ENCODE results near the gene ADGRG2. TPM values are rescaled to one million over a fixed set of nuclear protein-coding genes. Genes with fewer than 3 reads are reported as not detected.
A peak's percentile ranks its signal among the peaks of the same experiment; 100 is the strongest.

Gene ADGRG2
- total and polyA plus RNA-seq, 2 of the 13 experiments (the other 11 are each of a cell fraction or from before 2014, with no cell fraction given): not detected

DNA sequence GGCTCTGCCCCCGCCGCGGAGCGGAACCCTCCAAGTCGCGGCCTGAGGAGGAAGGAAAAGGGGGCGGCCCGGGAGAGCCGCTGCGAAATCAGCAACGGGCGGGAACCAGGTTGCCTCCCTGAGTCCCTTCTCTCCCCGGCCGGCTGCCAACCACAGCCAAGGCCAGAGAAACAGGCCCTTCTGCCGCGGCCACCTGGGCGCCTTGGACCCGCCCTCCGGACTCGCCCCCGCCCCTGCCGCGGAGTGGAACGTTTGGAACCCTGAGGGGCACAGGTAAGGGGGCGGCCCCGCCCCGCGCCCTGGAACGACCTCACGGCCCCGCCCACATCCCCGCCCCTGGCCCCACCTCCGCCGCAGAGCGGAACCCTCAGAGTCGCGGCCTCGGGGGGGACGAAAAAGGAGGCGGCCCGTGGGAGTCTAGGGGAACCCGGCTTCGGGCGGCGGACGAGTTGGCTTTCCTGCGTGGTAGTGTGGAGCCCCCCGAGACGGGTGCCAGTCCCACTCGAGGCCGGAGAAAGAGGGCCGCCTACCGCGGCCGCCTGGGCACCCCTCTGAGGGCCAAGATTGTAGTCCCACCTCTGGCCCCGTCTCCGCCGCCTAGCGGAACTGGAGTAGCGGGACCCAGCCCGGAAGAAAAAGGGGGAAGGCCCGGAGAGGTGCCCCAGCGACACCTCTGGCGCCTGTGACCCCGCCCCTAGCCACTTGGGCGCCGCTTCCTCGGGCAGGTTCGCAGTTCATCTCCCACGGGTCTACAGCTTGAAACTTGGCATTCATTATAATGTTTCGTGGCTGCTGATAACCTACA lies 137.7 kb downstream of the ADGRG2 start (continued):
- 0 out of 2 replicates have a peak, but pooled peaks have one; percentile 53 for TF ChIP-seq ZNF713 (CRISPR knock-in tag; IDR thresholded peaks at IDR 0.05)
- no peak for TF ChIP-seq TMF1 (CRISPR knock-in tag; IDR thresholded peaks at IDR 0.05; ENCODE audit: low read depth)
- no peak for TF ChIP-seq SP1 (IDR thresholded peaks at IDR 0.05)
- peak; percentile 72 for TF ChIP-seq SP1 (CRISPR knock-in tag; IDR thresholded peaks at IDR 0.05)
- TF ChIP-seq U2AF2 (IDR thresholded peaks at IDR 0.05; ENCODE audit: low read depth, low read length): no peak
- peak; percentile 34; the same call in 1 of the 2 replicates for TF ChIP-seq ZFP91 (CRISPR knock-in tag; IDR thresholded peaks at IDR 0.05; ENCODE audit: borderline replicate concordance)
- TF ChIP-seq, protein P1, sequence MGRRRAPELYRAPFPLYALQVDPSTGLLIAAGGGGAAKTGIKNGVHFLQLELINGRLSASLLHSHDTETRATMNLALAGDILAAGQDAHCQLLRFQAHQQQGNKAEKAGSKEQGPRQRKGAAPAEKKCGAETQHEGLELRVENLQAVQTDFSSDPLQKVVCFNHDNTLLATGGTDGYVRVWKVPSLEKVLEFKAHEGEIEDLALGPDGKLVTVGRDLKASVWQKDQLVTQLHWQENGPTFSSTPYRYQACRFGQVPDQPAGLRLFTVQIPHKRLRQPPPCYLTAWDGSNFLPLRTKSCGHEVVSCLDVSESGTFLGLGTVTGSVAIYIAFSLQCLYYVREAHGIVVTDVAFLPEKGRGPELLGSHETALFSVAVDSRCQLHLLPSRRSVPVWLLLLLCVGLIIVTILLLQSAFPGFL (CRISPR knock-in tag; IDR thresholded peaks at IDR 0.05): no peak
- peak; percentile 50 to 62; a peak in 3 of 4 replicates for TF ChIP-seq POLR2A (IDR thresholded peaks at IDR 0.05; ENCODE audit: insufficient read depth in 1 of 2, low read depth in 2 of 2, low read length in 2 of 2)
- no peak for TF ChIP-seq PAWR (CRISPR knock-in tag; IDR thresholded peaks at IDR 0.05; ENCODE audit: borderline replicate concordance)
- peak; percentile 68 for TF ChIP-seq PHF20 (CRISPR knock-in tag; IDR thresholded peaks at IDR 0.05)
- no peak for TF ChIP-seq THYN1 (CRISPR knock-in tag; IDR thresholded peaks at IDR 0.05; ENCODE audit: borderline replicate concordance, low read depth)
- no peak for TF ChIP-seq ZNF629 (CRISPR knock-in tag; conservative IDR thresholded peaks at IDR 0.05)
- 0 out of 2 replicates have a peak, but pooled peaks have one; percentile 17 for TF ChIP-seq ZNF563 (CRISPR knock-in tag; IDR thresholded peaks at IDR 0.05)
- TF ChIP-seq HOXA7 (CRISPR knock-in tag; IDR thresholded peaks at IDR 0.05): no peak
- TF ChIP-seq ZNF484 (CRISPR knock-in tag; IDR thresholded peaks at IDR 0.05; ENCODE audit: borderline replicate concordance, low read depth): no peak
- no peak for TF ChIP-seq JUN (CRISPR knock-in tag; IDR thresholded peaks at IDR 0.05)
- peak; percentile 86 for TF ChIP-seq GATAD1 (CRISPR knock-in tag; IDR thresholded peaks at IDR 0.05)
- TF ChIP-seq FOXO1 (CRISPR knock-in tag; IDR thresholded peaks at IDR 0.05): no peak
- TF ChIP-seq ZNF253 (CRISPR knock-in tag; IDR thresholded peaks at IDR 0.05; ENCODE audit: borderline replicate concordance): no peak
- TF ChIP-seq MAFF (IDR thresholded peaks at IDR 0.05; ENCODE audit: low read depth, low read length): no peak
- peak; percentile 46; the same call in 1 of the 2 replicates for TF ChIP-seq NRL (CRISPR knock-in tag; IDR thresholded peaks at IDR 0.05; ENCODE audit: borderline replicate concordance)
- TF ChIP-seq HNRNPLL (IDR thresholded peaks at IDR 0.05; ENCODE audit: low read depth, low read length, poor library complexity, severe bottlenecking): peak; percentile 71
- peak; percentile 26; the same call in 1 of the 2 replicates for TF ChIP-seq TFAP4 (IDR thresholded peaks at IDR 0.05; ENCODE audit: borderline replicate concordance, low read depth)
- TF ChIP-seq ZNF24 (IDR thresholded peaks at IDR 0.05): 0 out of 2 replicates have a peak, but pooled peaks have one; percentile 27
- TF ChIP-seq ZNF7 (CRISPR knock-in tag; IDR thresholded peaks at IDR 0.05): no peak
- no peak for TF ChIP-seq MBNL3 (CRISPR knock-in tag; conservative IDR thresholded peaks at IDR 0.05)
- no peak for TF ChIP-seq PTBP1 (IDR thresholded peaks at IDR 0.05; ENCODE audit: low read depth, low read length, poor library complexity, severe bottlenecking)
- no peak for TF ChIP-seq GZF1 (CRISPR knock-in tag; IDR thresholded peaks at IDR 0.05)

Measured in HepG2 (cell line).